GM13976 (cell line): ENCODE results near the gene NTRK3.

Source experiments
- DNase-seq: peaks from one replicate; pipeline ENCODE4 v3.0.0; 2012; ENCODE audit warnings: low spot score
- in situ Hi-C: fragments of 300-500 bp; cut with MboI; formaldehyde crosslinking; loops from one replicate; pipeline ENCODE4 v1.12.0; 2022; ENCODE audit warnings: low sequenced_read_pairs, mixed read lengths, inconsistent platforms; ENCODE audit not compliant: unreplicated experiment
- TF ChIP-seq, protein P1 (sequence below): IDR thresholded peaks from 2 replicates; pipeline ENCODE4 v1.5.1; 2012; ENCODE audit warnings: borderline replicate concordance, mild to moderate bottlenecking; ENCODE audit not compliant: insufficient read depth; ENCODE audit errors: extremely low read depth, missing control alignments, control extremely low read depth

NTRK3 gene

GRCh38 chr15:88299497-88299896, 43.0 kb upstream of the NTRK3 start:
- in situ Hi-C loops, result no loop called here
- TF ChIP-seq, protein P1, sequence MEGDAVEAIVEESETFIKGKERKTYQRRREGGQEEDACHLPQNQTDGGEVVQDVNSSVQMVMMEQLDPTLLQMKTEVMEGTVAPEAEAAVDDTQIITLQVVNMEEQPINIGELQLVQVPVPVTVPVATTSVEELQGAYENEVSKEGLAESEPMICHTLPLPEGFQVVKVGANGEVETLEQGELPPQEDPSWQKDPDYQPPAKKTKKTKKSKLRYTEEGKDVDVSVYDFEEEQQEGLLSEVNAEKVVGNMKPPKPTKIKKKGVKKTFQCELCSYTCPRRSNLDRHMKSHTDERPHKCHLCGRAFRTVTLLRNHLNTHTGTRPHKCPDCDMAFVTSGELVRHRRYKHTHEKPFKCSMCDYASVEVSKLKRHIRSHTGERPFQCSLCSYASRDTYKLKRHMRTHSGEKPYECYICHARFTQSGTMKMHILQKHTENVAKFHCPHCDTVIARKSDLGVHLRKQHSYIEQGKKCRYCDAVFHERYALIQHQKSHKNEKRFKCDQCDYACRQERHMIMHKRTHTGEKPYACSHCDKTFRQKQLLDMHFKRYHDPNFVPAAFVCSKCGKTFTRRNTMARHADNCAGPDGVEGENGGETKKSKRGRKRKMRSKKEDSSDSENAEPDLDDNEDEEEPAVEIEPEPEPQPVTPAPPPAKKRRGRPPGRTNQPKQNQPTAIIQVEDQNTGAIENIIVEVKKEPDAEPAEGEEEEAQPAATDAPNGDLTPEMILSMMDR, result no peak
- no peak for DNase-seq

DNA sequence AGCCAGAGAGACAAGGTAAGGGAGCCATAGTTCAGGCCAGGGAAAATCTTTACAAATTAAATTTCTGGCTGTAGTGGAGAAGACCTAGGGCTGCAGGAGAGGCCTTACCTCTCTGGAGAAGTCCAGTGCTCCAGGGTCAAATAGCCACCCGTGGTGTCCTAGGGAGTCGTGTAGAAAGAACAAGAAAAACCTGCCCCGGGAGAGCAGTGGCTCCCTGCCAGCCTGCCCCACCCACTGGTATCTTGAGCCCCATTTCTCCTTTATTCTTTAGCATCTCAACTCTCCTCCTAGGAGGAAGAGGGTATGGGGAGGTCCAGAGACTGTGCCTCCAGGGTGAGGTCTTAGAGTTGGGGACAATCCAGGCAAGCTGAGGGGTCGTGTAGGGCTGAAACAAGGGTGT, 32.1 kb upstream of the NTRK3 start:
- DNase-seq, result no peak
- in situ Hi-C loops, result no loop called here
- TF ChIP-seq, protein P1, result no peak

- no peak for DNase-seq
- in situ Hi-C loops, result no loop called here
- TF ChIP-seq, protein P1, result no peak
These were observed 31.7 kb upstream of the NTRK3 start for GRCh38 chr15:88288206-88288605.

DNA sequence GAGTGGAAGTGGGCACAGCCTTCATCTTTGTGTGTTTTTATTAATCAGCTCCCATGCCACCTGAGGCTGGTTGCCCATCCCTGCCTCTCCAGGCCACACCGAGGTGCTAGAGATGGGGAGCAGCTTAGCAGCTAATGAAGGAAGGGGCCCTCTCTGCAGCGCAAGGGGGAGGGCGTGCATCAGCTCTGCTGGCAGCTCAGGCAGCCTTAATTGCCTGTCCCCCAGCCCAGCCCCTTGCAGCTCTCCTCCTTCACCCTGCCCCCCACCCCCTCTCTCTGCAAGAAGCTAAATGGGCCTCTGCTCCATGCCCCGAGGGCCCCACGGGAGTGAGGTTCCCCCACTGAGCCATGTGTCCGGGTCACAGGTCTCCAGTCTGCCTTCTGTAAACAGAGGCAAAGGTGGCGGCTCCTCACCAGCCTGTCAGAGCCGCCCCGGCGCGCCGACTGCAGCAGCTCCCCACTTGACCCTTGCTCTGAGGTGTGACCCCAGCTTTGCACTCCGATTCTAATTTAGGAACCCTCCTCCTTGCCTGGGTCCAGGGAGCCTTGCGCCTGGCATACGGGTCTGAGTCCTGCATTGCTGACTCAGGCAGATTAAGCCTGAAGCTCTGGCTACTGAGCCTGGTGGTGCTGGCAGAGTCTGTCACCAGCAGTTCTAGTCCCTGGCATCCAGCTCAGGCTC, 27.9 kb upstream of the NTRK3 start:
- no peak for DNase-seq
- in situ Hi-C loops, result no loop called here
- TF ChIP-seq, protein P1, result no peak

- in situ Hi-C loops, result no loop called here
- no peak for DNase-seq
- TF ChIP-seq, protein P1, result no peak
These were observed 26.1 kb upstream of the NTRK3 start for GRCh38 chr15:88282614-88283013.

- in situ Hi-C loops, result no loop called here
- TF ChIP-seq, protein P1, result no peak
These were observed 20.4 kb upstream of the NTRK3 start for GRCh38 chr15:88276821-88277410.

More at GRCh38 chr15:88276821-88277410, 20.4 kb upstream of the NTRK3 start:
- DNase-seq, result no peak
